NCI-H2107 treated with DMSO at 0.1 percent for 48 hours (cell line): ENCODE data around the gene PRDM16.

Source experiments
- DNase-seq: peaks from one replicate; lab custom pipeline; 2025; ENCODE audit not compliant: unreplicated experiment; lab: John Stamatoyannopoulos, UW

PRDM16 gene

GRCh38 chr1:3348196-3348865 is 279.3 kb downstream of the PRDM16 start:
- no peak for DNase-seq

- no peak for DNase-seq
Observed at GRCh38 chr1:3349161-3349967, 280.4 kb downstream of the PRDM16 start.

GRCh38 chr1:3349968-3350299 is 280.9 kb downstream of the PRDM16 start:
- DNase-seq, result no peak

- DNase-seq, result no peak
Observed at GRCh38 chr1:3350506-3351261, 281.7 kb downstream of the PRDM16 start.

- DNase-seq, result no peak
Observed at GRCh38 chr1:3351449-3352298, 282.7 kb downstream of the PRDM16 start.

- no peak for DNase-seq
Observed at GRCh38 chr1:3352299-3352951, 283.4 kb downstream of the PRDM16 start.

GRCh38 chr1:3352952-3353331 is 283.9 kb downstream of the PRDM16 start:
- no peak for DNase-seq

- DNase-seq, result no peak
Observed at GRCh38 chr1:3353876-3354275, 284.9 kb downstream of the PRDM16 start.

GRCh38 chr1:3355089-3355488 is 286.1 kb downstream of the PRDM16 start:
- no peak for DNase-seq

- no peak for DNase-seq
Observed at GRCh38 chr1:3355894-3356826, 287.2 kb downstream of the PRDM16 start.

- no peak for DNase-seq
Observed at GRCh38 chr1:3356827-3357460, 287.9 kb downstream of the PRDM16 start.

GRCh38 chr1:3357526-3358297 is 288.7 kb downstream of the PRDM16 start:
- no peak for DNase-seq

- DNase-seq, result no peak
Observed at GRCh38 chr1:3359351-3359750, 290.3 kb downstream of the PRDM16 start.

- no peak for DNase-seq
Observed at GRCh38 chr1:3359756-3360440, 290.9 kb downstream of the PRDM16 start.

GRCh38 chr1:3360646-3361257 is 291.7 kb downstream of the PRDM16 start:
- no peak for DNase-seq

- no peak for DNase-seq
Observed at GRCh38 chr1:3363023-3363422, 294.0 kb downstream of the PRDM16 start.

- DNase-seq, result no peak
Observed at GRCh38 chr1:3363756-3364155, 294.8 kb downstream of the PRDM16 start.
